GM21825 (cell line): ENCODE results near the gene DQX1.
A peak's percentile ranks its signal among the peaks of the same experiment; 100 is the strongest.
"Not testable (repeated sequence)": the region's sequence is repeated elsewhere in the genome, so short reads cannot be mapped to it uniquely, and the experiment has no call there.

Experiments used
- ATAC-seq: cut with Tn5 transposase; IDR thresholded peaks from one replicate; pipeline ENCODE4 v1.9.1; 2021; ENCODE audit warnings: mild to moderate bottlenecking, moderate library complexity; ENCODE audit not compliant: unreplicated experiment

The DQX1 gene

GRCh38 chr2:74525717-74526648 lies at the start of gene DQX1:
Gene DQX1, minus strand, starts transcription at chr2:74526231. Its CDS starts 502 bp downstream, at chr2:74525729.
- ATAC-seq: no peak

GRCh38 chr2:74575320-74575719 lies 49.3 kb upstream of the DQX1 start:
- ATAC-seq: no peak

- ATAC-seq: peak; percentile 38
These were observed 47.9 kb upstream of the DQX1 start for GRCh38 chr2:74573747-74574562.

- no peak for ATAC-seq
These were observed 46.3 kb upstream of the DQX1 start for GRCh38 chr2:74572178-74572925.

GRCh38 chr2:74571058-74571457 lies 45.0 kb upstream of the DQX1 start:
- ATAC-seq: peak; percentile 59

- no peak for ATAC-seq
These were observed 43.7 kb upstream of the DQX1 start for GRCh38 chr2:74569686-74570085.

DNA sequence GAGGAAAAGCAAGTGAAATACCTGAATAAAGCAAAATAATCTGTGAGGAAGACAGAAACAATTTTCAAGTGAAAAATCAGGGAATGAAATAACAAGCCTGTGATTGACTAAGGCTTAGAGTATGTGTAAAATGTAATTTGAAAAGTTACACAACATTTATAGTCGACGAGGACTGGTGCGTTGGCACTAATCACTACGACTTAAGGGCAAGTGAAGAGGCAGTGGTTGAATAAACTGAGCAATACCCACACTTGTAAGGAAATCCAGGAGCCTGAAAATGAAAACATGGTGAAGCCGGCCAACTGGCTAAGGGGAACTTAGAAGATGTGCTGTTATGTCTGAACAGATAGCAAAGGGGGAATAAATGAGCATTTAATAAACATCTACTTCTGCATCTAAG lies 41.9 kb upstream of the DQX1 start:
- ATAC-seq: no peak

- no peak for ATAC-seq
These were observed 40.7 kb upstream of the DQX1 start for GRCh38 chr2:74566754-74567085.

DNA sequence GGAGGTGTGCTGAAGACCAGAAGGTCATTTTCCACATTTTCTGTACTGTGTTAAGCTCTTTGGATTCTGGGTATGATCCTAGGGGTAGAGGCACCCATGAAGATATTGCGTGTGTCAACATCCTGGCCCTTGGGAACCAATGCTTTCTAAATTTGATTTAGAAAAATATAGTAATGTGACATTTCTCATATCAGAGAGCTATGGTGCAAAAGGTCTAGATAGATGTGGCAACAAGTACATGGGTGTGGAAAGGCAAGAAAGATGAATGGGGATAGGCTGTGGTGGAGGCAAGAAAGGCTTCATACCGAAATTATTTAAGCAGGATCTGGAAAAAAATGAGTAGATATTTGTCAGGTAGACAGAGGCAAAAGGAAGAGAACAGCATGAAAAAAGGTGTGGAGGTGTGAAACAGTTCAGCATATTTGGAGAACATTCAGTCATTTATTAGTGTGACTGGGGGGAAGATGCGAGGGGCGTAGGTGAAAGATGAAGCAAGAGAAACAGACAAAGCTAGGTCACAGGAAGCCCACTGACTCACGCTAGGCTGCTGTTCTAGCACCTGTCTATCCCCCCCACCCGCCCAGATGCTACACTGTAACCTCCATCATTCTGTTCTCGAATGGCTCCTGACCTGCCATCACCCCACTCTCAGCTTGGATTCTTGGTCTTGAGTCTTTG lies 40.2 kb upstream of the DQX1 start:
- no peak for ATAC-seq

- ATAC-seq: no peak
These were observed 38.2 kb upstream of the DQX1 start for GRCh38 chr2:74564222-74564621.

DNA sequence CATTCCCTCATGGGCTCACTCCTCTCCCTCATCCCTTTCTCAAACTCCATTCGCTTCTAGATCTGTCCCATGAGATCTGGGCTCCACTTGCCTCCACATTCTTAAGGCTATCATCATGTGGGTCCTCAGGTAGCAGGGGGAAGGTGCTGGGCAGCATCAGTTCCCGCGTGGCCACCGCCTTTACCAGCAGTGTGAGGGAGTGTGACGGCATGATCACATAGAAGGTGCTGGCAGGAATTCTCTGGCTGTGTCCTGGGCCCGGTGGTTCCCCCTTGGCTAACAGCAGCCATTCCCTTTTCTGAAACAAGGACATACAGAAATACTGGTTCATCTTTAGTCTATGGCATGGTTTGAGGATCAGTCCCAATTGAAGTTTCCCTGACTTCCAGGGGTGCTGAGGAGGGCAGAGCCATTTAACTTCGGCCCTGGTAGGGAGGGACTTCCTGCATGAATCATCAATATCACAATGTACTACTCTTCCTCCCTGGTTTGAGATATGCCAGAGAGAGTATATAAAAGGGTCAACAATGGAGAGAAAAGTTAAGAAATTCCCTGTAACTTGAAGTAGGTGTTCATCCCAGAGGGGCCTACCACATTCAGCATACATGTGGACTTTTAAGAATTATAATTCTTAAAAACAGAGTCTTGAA lies 36.2 kb upstream of the DQX1 start:
- no peak for ATAC-seq

GRCh38 chr2:74561022-74561421 lies 35.0 kb upstream of the DQX1 start:
- not testable (repeated sequence) for ATAC-seq

- ATAC-seq: no peak
These were observed 34.6 kb upstream of the DQX1 start for GRCh38 chr2:74560591-74560990.

- ATAC-seq: no peak
These were observed 33.9 kb upstream of the DQX1 start for GRCh38 chr2:74559912-74560311.

DNA sequence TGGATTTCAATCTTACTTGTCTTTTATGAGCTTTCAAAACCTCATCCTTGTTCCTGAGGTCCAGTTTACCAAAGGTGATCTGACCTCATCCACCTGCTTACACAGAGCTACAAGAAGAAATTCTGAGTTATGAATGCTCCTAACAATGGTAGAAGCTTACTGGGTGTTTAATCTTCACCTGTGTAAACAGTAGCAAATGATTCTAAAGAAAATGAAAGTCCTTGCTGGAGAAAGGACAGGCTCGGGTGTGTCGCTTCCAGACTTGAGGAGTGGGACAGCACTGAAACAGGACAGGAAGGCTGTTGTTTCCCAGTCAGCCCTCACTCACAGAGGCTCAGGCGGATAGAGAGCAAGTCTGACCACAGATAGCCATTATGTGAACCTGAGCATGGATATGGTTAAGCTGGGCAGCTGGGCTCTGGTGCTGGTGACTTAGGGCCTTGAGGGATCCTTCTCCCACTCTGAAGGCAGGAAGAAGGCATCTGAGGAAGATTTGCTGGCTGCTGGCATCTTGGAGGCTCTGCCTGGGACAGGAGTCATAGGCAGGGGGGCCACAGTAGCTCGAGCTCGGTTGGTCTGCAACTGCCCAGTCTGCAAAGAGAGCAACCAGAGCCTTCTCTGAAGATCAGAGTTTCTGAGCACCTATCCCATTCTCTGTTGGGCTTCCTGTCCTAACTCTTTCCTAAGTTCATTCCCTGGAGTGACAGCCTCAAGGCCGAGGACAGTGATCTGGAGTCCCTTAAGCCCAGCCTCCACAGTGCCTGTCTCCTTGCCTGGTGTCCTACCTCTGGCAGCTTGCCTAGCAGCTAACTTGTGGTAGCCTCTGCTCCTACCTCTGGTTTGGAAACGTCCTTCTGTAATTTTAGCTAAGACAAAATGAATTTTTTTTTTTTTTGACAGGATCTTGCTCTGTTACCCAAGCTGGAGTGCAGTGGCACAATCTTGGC lies 32.5 kb upstream of the DQX1 start:
- no peak for ATAC-seq

- ATAC-seq: no peak
These were observed 30.9 kb upstream of the DQX1 start for GRCh38 chr2:74556831-74557370.

GRCh38 chr2:74556159-74556558 lies 30.1 kb upstream of the DQX1 start:
- no peak for ATAC-seq

GRCh38 chr2:74555610-74556103 lies 29.6 kb upstream of the DQX1 start:
- ATAC-seq: no peak
